H1 (cell line): ENCODE measurements around the gene OTUD4. TPM values are rescaled to one million over a fixed set of nuclear protein-coding genes. Genes with fewer than 3 reads are reported as not detected.
A peak's percentile ranks its signal among the peaks of the same experiment; 100 is the strongest.

Experiments used
- CTCF ChIA-PET: fragments of 300-600 bp; sonication (Branson Sonifier 250); formaldehyde crosslinking; loops from one replicate; lab custom pipeline; 2021; ENCODE audit not compliant: partially characterized antibody; lab: Charles Lee
- POLR2A ChIA-PET: fragments of 300-600 bp; sonication (Branson Sonifier 250); formaldehyde crosslinking; loops from one replicate; lab custom pipeline; 2021; ENCODE audit warnings: inconsistent platforms; ENCODE audit not compliant: partially characterized antibody; lab: Charles Lee
- DNase-seq, 2 experiments: peaks; one replicate each; pipeline versions ENCODE4 v3.0.0 to v3.0.0-alpha.2; 2010 to 2022; ENCODE audit warnings: low spot score in 2 of 2, low read depth in 1 of 2, mixed read lengths in 1 of 2
- FAIRE-seq: peaks from 2 replicates; lab custom pipeline; 2011; peaks lifted over from hg19 to GRCh38; lab: Jason Lieb, UNC
- H2AFZ ChIP-seq: 2 replicates; pipeline ENCODE4 v1.8.1; 2012; ENCODE audit warnings: low read length, inconsistent platforms
- H2AK5ac ChIP-seq: 2 replicates; pipeline ENCODE4 v1.6.1; 2013; ENCODE audit warnings: low read depth, low read length
- H2BK120ac ChIP-seq: replicated peaks from 2 replicates; pipeline ENCODE3; 2013; ENCODE audit warnings: low read depth, low read length, inconsistent platforms
- H2BK12ac ChIP-seq: 2 replicates; pipeline ENCODE4 v1.6.1; 2013; ENCODE audit warnings: low read depth, low read length
- H2BK15ac ChIP-seq: 2 replicates; pipeline ENCODE4 v1.6.1; 2013; ENCODE audit warnings: low read length
- H2BK20ac ChIP-seq: 2 replicates; pipeline ENCODE4 v1.6.1; 2013; ENCODE audit warnings: low read length
- H2BK5ac ChIP-seq: 2 replicates; pipeline ENCODE4 v1.6.1; 2013; ENCODE audit warnings: low read depth, low read length
- H3K14ac ChIP-seq: 2 replicates; pipeline ENCODE4 v1.6.1; 2013; ENCODE audit warnings: inconsistent platforms; ENCODE audit not compliant: insufficient read length
- H3K18ac ChIP-seq: 2 replicates; pipeline ENCODE4 v1.6.1; 2013; ENCODE audit warnings: low read length; ENCODE audit errors: extremely low read depth
- H3K23ac ChIP-seq: 2 replicates; pipeline ENCODE4 v1.6.1; 2013; ENCODE audit warnings: inconsistent platforms; ENCODE audit not compliant: insufficient read length
- H3K23me2 ChIP-seq: 2 replicates; pipeline ENCODE4 v1.6.1; 2013; ENCODE audit warnings: low read depth, low read length
- H3K27ac ChIP-seq: 2 replicates; pipeline ENCODE4 v1.6.1; 2011; ENCODE audit warnings: low read depth, low read length, inconsistent platforms
- H3K27me3 ChIP-seq, 4 experiments: replicated peaks in 1 of 4; 1 replicate in 1 of 4; 2 replicates in 3 of 4; pipeline versions ENCODE4 v1.6.1 to v1.8.1; 2011 to 2013; ENCODE audit warnings: low read length in 3 of 4, mild to moderate bottlenecking in 3 of 4, inconsistent platforms in 2 of 4, mixed read lengths in 2 of 4, moderate library complexity in 1 of 4; ENCODE audit not compliant: control insufficient read depth in 3 of 4, insufficient read depth in 3 of 4; ENCODE audit errors: extremely low read depth in 1 of 4
- H3K36me3 ChIP-seq, 4 experiments: 2 replicates each; pipeline versions ENCODE4 v1.6.1 to v1.8.1; 2011 to 2013; ENCODE audit warnings: mild to moderate bottlenecking in 4 of 4, low read length in 3 of 4, moderate library complexity in 2 of 4, control low read depth in 1 of 4, inconsistent platforms in 1 of 4; ENCODE audit not compliant: insufficient read depth in 4 of 4, control insufficient read depth in 2 of 4
- H3K4ac ChIP-seq: replicated peaks from 2 replicates; pipeline ENCODE3; 2013; ENCODE audit warnings: low read length, low read depth, mixed read lengths, inconsistent platforms; ENCODE audit not compliant: insufficient read length
- H3K4me1 ChIP-seq, 4 experiments: replicated peaks in 1 of 4; 1 replicate in 1 of 4; 2 replicates in 3 of 4; pipeline versions ENCODE4 v1.6.1 to v1.8.1; 2011 to 2013; ENCODE audit warnings: low read length in 3 of 4, inconsistent platforms in 2 of 4, mixed read lengths in 1 of 4; ENCODE audit not compliant: insufficient read depth in 4 of 4, control insufficient read depth in 3 of 4
- H3K4me2 ChIP-seq, 2 experiments: 2 replicates each; pipeline versions ENCODE4 v1.6.1 to v1.8.1; 2011 to 2013; ENCODE audit warnings: low read depth in 2 of 2, low read length in 2 of 2, control low read depth in 1 of 2, inconsistent platforms in 1 of 2, mild to moderate bottlenecking in 1 of 2; ENCODE audit not compliant: insufficient read depth in 1 of 2
- H3K4me3 ChIP-seq, 4 experiments: fragments of 200-600, 300-600 bp in 1 of 4; sonication (generic), shearing (Covaris generic), sonication (Bioruptor Twin) in 1 of 4; 2 replicates each; pipeline versions ENCODE4 v1.5.1 to v1.8.1; 2011 to 2016; ENCODE audit warnings: low read length in 4 of 4, low read depth in 3 of 4, control low read depth in 2 of 4, inconsistent platforms in 2 of 4, mild to moderate bottlenecking in 2 of 4, mixed read lengths in 1 of 4, moderate library complexity in 1 of 4; ENCODE audit not compliant: insufficient read depth in 2 of 4; ENCODE audit errors: extremely low read depth in 1 of 4
- H3K56ac ChIP-seq: replicated peaks from 2 replicates; pipeline ENCODE3; 2013; ENCODE audit warnings: low read depth, mild to moderate bottlenecking, mixed read lengths, low read length, inconsistent platforms; ENCODE audit not compliant: insufficient read length
- H3K79me1 ChIP-seq: 2 replicates; pipeline ENCODE4 v1.6.1; 2013; ENCODE audit warnings: low read depth, low read length, control low read depth
- H3K79me2 ChIP-seq, 2 experiments: 2 replicates each; pipeline versions ENCODE4 v1.6.1 to v1.8.1; 2012 to 2013; ENCODE audit warnings: low read length in 2 of 2, mild to moderate bottlenecking in 2 of 2, inconsistent platforms in 1 of 2; ENCODE audit not compliant: insufficient read depth in 2 of 2, control insufficient read depth in 1 of 2
- H3K9ac ChIP-seq, 4 experiments: replicated peaks in 1 of 4; 1 replicate in 1 of 4; 2 replicates in 3 of 4; pipeline versions ENCODE4 v1.6.1 to v1.8.1; 2011 to 2013; ENCODE audit warnings: low read depth in 3 of 4, low read length in 3 of 4, control low read depth in 2 of 4, mild to moderate bottlenecking in 2 of 4, moderate library complexity in 2 of 4, inconsistent platforms in 1 of 4; ENCODE audit errors: extremely low read depth in 1 of 4
- H3K9me3 ChIP-seq, 2 experiments: 2 replicates each; pipeline versions ENCODE4 v1.6.1 to v1.8.1; 2012 to 2013; ENCODE audit warnings: mild to moderate bottlenecking in 2 of 2, moderate library complexity in 2 of 2, control low read depth in 1 of 2, inconsistent platforms in 1 of 2, low read depth in 1 of 2, low read length in 1 of 2, mixed read lengths in 1 of 2; ENCODE audit not compliant: insufficient read depth in 2 of 2
- H4K20me1 ChIP-seq, 2 experiments: replicated peaks in 1 of 2; 2 replicates each; pipeline versions ENCODE3 to v1.8.1; 2011 to 2013; ENCODE audit warnings: inconsistent platforms in 2 of 2, low read length in 2 of 2, mild to moderate bottlenecking in 1 of 2; ENCODE audit not compliant: insufficient read depth in 2 of 2, control insufficient read depth in 1 of 2
- H4K5ac ChIP-seq: 2 replicates; pipeline ENCODE4 v1.6.1; 2013; ENCODE audit warnings: low read length, low read depth, mixed read lengths, inconsistent platforms; ENCODE audit not compliant: insufficient read length
- H4K8ac ChIP-seq: 2 replicates; pipeline ENCODE4 v1.8.0; 2013; ENCODE audit warnings: mild to moderate bottlenecking, moderate library complexity, low read length, inconsistent platforms; ENCODE audit not compliant: insufficient read depth; ENCODE audit errors: extremely low read depth
- H4K91ac ChIP-seq: replicated peaks from 2 replicates; pipeline ENCODE3; 2013; ENCODE audit warnings: low read length, mixed read lengths, inconsistent platforms; ENCODE audit not compliant: insufficient read length
- BACH1 ChIP-seq: IDR thresholded peaks from 2 replicates; pipeline ENCODE4 v1.6.1; 2012; ENCODE audit warnings: low read length, improper control_type of control experiment
- CBX5 ChIP-seq: fragments of 300-800, 300-1000 bp; sonication (generic); IDR thresholded peaks from 2 replicates; pipeline ENCODE4 v1.7.1; 2016; ENCODE audit warnings: antibody characterized with exemption, low read length, low read depth
- CBX8 ChIP-seq: fragments of 300-800, 300-1000 bp; sonication (generic); IDR thresholded peaks from 2 replicates; pipeline ENCODE4 v1.7.1; 2016; ENCODE audit warnings: low read depth, low read length, borderline replicate concordance
- EZH2 ChIP-seq: fragments of 200-600 bp; sonication (generic); IDR thresholded peaks from 2 replicates; pipeline ENCODE4 v1.7.1; 2012; ENCODE audit warnings: low read depth, mild to moderate bottlenecking, moderate library complexity, low read length, inconsistent platforms; ENCODE audit not compliant: severe bottlenecking
- FOSL1 ChIP-seq: IDR thresholded peaks from 2 replicates; pipeline ENCODE4 v1.6.1; 2011; ENCODE audit warnings: mild to moderate bottlenecking, low read depth, low read length, moderate library complexity; ENCODE audit not compliant: insufficient read depth
- GTF2F1 ChIP-seq: IDR thresholded peaks from 2 replicates; pipeline ENCODE4 v1.6.1; 2012; ENCODE audit warnings: low read depth, low read length, improper control_type of control experiment, borderline replicate concordance
- HDAC2 ChIP-seq, 2 experiments: fragments of 300-600 bp in 1 of 2; sonication (generic) in 1 of 2; IDR thresholded peaks; 2 replicates each; pipeline ENCODE4 v1.6.1; 2011 to 2012; ENCODE audit warnings: low read depth in 2 of 2, low read length in 2 of 2, mild to moderate bottlenecking in 2 of 2, moderate library complexity in 2 of 2, borderline replicate concordance in 1 of 2, inconsistent platforms in 1 of 2
- JUND ChIP-seq: IDR thresholded peaks from 2 replicates; pipeline ENCODE4 v1.6.1; 2011; ENCODE audit warnings: mild to moderate bottlenecking, improper control_type of control experiment, low read length
- PHF8 ChIP-seq: fragments of 200-600 bp; sonication (generic); conservative IDR thresholded peaks from 2 replicates; pipeline ENCODE4 v1.7.1; 2012; ENCODE audit warnings: low read depth, mild to moderate bottlenecking, inconsistent platforms, low read length, moderate library complexity
- RBBP5 ChIP-seq: IDR thresholded peaks from 2 replicates; pipeline ENCODE4 v1.7.1; 2012; ENCODE audit warnings: low read depth, mild to moderate bottlenecking, inconsistent platforms, low read length, moderate library complexity, borderline replicate concordance
- RFX5 ChIP-seq: IDR thresholded peaks from 2 replicates; pipeline ENCODE4 v1.6.1; 2011; ENCODE audit warnings: low read depth, low read length, improper control_type of control experiment, borderline replicate concordance
- ZNF274 ChIP-seq: IDR thresholded peaks from 2 replicates; pipeline ENCODE4 v1.7.0; 2012; ENCODE audit warnings: low read length, borderline replicate concordance; ENCODE audit errors: extremely low read depth
- WGBS, 2 experiments: shearing (Covaris generic) in 1 of 2; methylation state at CpG; one replicate each; pipeline versions ENCODE4 v1.1.6 to v1.1.7; 2013 to 2015; ENCODE audit warnings: low lambda C conversion rate in 2 of 2, mixed read lengths in 2 of 2, inconsistent platforms in 1 of 2, low coverage in 1 of 2, missing lambda C conversion rate in 1 of 2; ENCODE audit not compliant: insufficient replicate concordance in 2 of 2, insufficient coverage in 1 of 2, insufficient read length in 1 of 2; ENCODE audit errors: extremely low coverage in 1 of 2, missing lambda C conversion rate in 1 of 2; 5-methylcytosine and 5-hydroxymethylcytosine counted together
- polyA plus RNA-seq, 7 experiments: library from polyadenylated mRNA; depleted of rRNA in 3 of 7; stranded (reverse) in 5 of 7; unstranded in 2 of 7; fragments of >200 nt in 5 of 7; fragments of 200-250 nt in 2 of 7; gene quantifications; 1 replicate in 5 of 7; 2 replicates in 1 of 7; 4 replicates in 1 of 7; pipeline versions ENCODE4 v1.2.1 to v1.2.3, GENCODE V29; 2011 to 2013; ENCODE audit warnings: missing spikeins in 2 of 7, mixed read lengths in 2 of 7
- total RNA-seq: library from RNA; stranded (reverse); fragmentation: NEBNext Ultra II Directional; extraction: Animal tissue kit (Norgen Biotek cat#: 25700); gene quantifications from 2 replicates; pipeline ENCODE4 v1.2.1, GENCODE V29; 2021

Gene OTUD4
- total and polyA plus RNA-seq, 2 of the 8 experiments (the other 6 are each of a cell fraction or from before 2014, with no cell fraction given), result 17.4 to 57.0 TPM

DNA sequence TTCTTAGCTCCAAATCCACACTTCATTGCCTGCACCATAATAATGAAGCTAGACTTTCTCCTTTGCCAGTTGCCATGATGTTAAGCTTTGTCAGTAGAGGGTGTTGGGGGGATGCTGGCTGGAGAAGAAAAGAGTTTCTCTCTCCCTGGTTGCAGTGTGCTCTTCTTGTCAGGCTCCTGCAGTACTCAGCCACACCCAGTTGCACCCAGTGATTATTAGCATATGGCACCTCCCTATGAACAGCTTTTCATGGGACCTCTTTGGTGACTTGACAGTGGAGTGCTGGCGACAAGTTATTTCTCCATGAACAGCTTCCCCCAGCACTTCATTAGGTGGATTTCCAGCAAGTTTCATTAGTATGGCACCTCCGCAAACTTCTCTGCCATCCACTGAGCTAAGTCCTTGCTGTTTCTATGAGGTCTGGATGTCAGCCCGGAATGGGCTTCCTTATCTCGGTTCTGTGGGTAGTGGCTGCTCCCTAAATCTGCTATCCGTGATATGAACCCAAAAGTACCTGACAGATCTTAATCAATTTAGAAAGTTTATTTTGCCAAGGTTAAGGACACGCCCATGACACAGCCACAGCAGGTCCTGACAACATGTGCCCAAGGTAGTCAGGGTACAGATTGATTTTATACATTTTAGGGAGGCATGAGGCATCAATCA, 18.8 kb upstream of the OTUD4 start:
- Histone ChIP-seq H3K9me3 (no peaks in the 10 kb centered on the region), H2AFZ (peak overlapping the region; percentile 68; the same call in 1 of the 2 replicates)
- no peak for FAIRE-seq

More for the DNA sequence above, 18.8 kb upstream of the OTUD4 start:
- Histone ChIP-seq H2BK20ac (no peak overlapping the region), H3K79me1 (no peaks in the 10 kb centered on the region), H3K4me1 (no peaks in the 10 kb centered on the region), H3K56ac (no peak overlapping the region), H2BK15ac (no peak overlapping the region), H2BK12ac (no peak overlapping the region), H3K14ac (no peak overlapping the region), H2BK5ac (no peak overlapping the region), H3K27me3 (no peaks in the 10 kb centered on the region), H3K23ac (no peak overlapping the region), H3K79me2 (no peaks in the 10 kb centered on the region), H3K36me3 (no peaks in the 10 kb centered on the region), H3K9ac (no peak overlapping the region), H3K4me3 (no peak overlapping the region), H3K23me2 (no peaks in the 10 kb centered on the region), H3K4ac (no peak overlapping the region), H4K5ac (no peak overlapping the region), H4K20me1 (no peaks in the 10 kb centered on the region), H3K4me2 (no peak overlapping the region), H2AK5ac (no peak overlapping the region), H4K8ac (no peak overlapping the region), H2BK120ac (no peak overlapping the region), H3K18ac (no peak overlapping the region), H4K91ac (no peak overlapping the region), H3K27ac (no peak overlapping the region)
- no peak for DNase-seq
- TF ChIP-seq FOSL1 (no peak), PHF8 (no peak), ZNF274 (no peak), RFX5 (no peak), CBX5 (no peak), RBBP5 (no peak), EZH2 (no peak), JUND (no peak), BACH1 (no peak), HDAC2 (IDR thresholded peaks at IDR 0.05; ENCODE audit: borderline replicate concordance in 1 of 2, low read depth in 2 of 2, low read length in 2 of 2) (no peak), GTF2F1 (no peak), CBX8 (no peak)
- POLR2A ChIA-PET, result no interaction called here
- WGBS, 2 experiments, result 90% methylated on average over 6 of the region's 6 CpGs; no CpG with 5 or more reads in 1 of the 2 experiments
- CTCF ChIA-PET, result interaction anchor here (0.6 to 1.8 kb wide), 7 partner anchors 11 to 957 kb away, joined by 3 to 7 read pairs (median 4); no protein-coding TSS in a partner anchor
